ENCODE data around the gene SYPL1. TPM values are rescaled to one million over a fixed set of nuclear protein-coding genes. Genes with fewer than 3 reads are reported as not detected.

Gene SYPL1
- total RNA-seq (10 to 100 TPM; 56.8 to 58.4 TPM), polyA plus RNA-seq (10 to 100 TPM; 67.5 to 78.4 (median 68.8) TPM), total RNA-seq (16.4 to 36.2 (median 25.4) reads per million in 6 experiments)

DNA sequence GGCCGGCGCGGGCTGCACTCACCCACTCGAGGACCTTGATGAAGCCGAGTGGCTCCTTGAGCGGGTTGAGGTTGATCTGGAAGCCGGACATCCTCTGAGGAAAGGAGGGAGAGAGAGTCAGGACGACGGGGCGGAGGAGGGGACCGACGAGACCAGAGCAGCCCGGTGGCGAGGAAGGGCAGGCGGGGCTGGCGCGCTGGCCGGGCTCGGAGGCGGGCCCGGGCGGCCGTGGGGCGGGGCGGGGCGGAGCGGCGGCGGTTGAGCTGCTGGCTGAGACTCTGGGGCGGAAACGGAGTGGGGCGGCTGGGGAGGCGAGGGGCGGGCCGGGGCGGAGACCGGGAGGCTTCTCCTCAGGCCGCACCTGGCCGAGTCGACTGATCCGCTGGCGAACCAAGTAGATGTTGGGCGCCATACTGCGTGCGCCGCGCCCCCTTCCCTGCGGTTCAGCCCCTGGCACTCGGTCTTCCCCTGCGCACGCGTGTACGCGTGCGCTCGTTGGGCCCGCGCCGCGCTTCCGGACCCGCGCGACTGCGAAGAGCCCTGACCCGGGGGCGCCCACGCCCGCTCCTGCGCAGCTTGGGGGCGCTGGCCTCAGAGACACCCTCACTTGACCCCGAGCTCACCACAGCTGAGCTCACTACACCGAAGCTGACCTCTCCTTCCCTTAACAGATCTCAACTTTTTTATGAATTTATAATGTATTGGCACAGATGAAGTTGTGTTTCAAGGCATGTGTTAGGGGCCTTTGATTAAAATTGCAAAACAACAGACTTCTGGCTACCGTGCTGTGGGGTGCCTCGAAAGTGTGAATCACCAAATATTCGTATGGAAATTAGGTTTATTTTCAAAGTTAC is at the start of gene SYPL1:
Gene SYPL1, minus strand, starts transcription at position 195 of the 854 bp plus-strand sequence. Its CDS starts 104 bp downstream, at position 91.
- POLR2A ChIA-PET: interaction anchor here (0.5 to 8.5 kb wide), 29 partner anchors 9 to 1563 kb away, joined by 3 to 149 read pairs (median 5); partner anchors contain the start of genes HBP1, KMT2E, NAMPT and RINT1
- Mint-ChIP-seq H3K4me1 (peaks cover 43 to 80% (median 73%) of the 10 kb centered on the region in 4 donors), H3K36me3 (peaks cover 0 to 8% (median 0%) of the 10 kb centered on the region in 3 donors), H3K4me3 (peak within 1 kb of the TSS; percentile 84 to 94 (median 90)), H3K27ac (peak within 1 kb of the TSS; percentile 94 to 99 (median 98)), H3K27me3 (no peaks in the 10 kb centered on the region), H3K9me3 (no peaks in the 10 kb centered on the region)
- DNase-seq: peak; percentile 87 to 97 (median 92)
- ATAC-seq: peak; percentile 87

GRCh38 chr7:106155027-106155426 is 42.9 kb upstream of the SYPL1 start:
- ATAC-seq (no peak), DNase-seq (no peak)
- H3K4me1 Mint-ChIP-seq: peaks cover 2 to 10% (median 6%) of the 10 kb centered on the region in 4 donors
- peaks cover 7 to 24% (median 16%) of the 10 kb centered on the region in 5 donors for H3K27me3 Mint-ChIP-seq
- H3K27ac Mint-ChIP-seq: no peak overlapping the region
- no peaks in the 10 kb centered on the region for H3K9me3 Mint-ChIP-seq
- H3K36me3 Mint-ChIP-seq: no peaks in the 10 kb centered on the region
- POLR2A ChIA-PET: interaction anchor here (3.8 kb wide), 1 partner anchor 98 kb away, joined by 28 read pairs; no protein-coding TSS in a partner anchor
- no peak overlapping the region for H3K4me3 Mint-ChIP-seq

DNA sequence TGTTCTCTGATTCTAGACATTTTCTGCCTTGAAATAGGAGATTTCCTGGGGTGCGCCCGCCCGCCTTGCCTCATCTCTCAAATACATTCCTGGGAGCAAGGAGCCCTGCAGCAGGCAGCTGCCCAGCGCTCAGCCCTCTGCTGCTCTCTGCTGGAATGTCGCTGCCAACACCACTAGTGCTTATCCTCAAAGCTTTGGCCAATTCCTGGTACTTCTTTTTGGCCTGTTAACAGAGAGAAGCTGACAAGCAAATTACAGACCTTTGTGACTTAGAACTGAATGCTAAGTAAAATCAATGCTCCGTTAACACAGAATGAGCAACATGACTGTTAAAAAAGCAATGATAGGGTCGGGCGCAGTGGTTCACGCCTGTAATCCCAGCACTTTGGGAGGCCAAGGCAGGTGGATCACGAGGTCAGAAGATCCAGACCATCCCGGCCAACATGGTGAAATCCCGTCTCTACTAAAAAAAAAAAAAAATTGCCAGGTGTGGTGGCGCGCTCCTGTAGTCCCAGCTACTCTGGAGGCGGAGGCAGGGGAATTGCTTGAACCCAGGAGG is 41.9 kb upstream of the SYPL1 start:
- POLR2A ChIA-PET: interaction anchor here (0.6 to 3.8 kb wide), 8 partner anchors 15 to 484 kb away, joined by 3 to 28 read pairs (median 4); partner anchors contain the start of gene SYPL1
- peaks cover 7 to 22% (median 15%) of the 10 kb centered on the region in 5 donors for H3K27me3 Mint-ChIP-seq
- no peaks in the 10 kb centered on the region for H3K9me3 Mint-ChIP-seq
- H3K4me3 Mint-ChIP-seq: peak overlapping the region in 9 of 10 donors; percentile 4 to 68 (median 54)
- DNase-seq (peak; percentile 58 to 85 (median 72)), ATAC-seq (peak; percentile 90 to 98)
- peaks cover 2 to 10% (median 6%) of the 10 kb centered on the region in 4 donors for H3K4me1 Mint-ChIP-seq
- H3K27ac Mint-ChIP-seq: peak overlapping the region in 2 of 10 donors; percentile 24 to 73
- H3K36me3 Mint-ChIP-seq: no peaks in the 10 kb centered on the region

GRCh38 chr7:106152313-106152665 is 40.2 kb upstream of the SYPL1 start:
- no peak overlapping the region for H3K27ac Mint-ChIP-seq
- H3K4me1 Mint-ChIP-seq: peaks cover 4 to 10% (median 6%) of the 10 kb centered on the region in 4 donors
- H3K4me3 Mint-ChIP-seq: no peak overlapping the region
- DNase-seq: no peak
- no peaks in the 10 kb centered on the region for H3K36me3 Mint-ChIP-seq
- POLR2A ChIA-PET: interaction anchor here (3.8 kb wide), 1 partner anchor 95 kb away, joined by 28 read pairs; no protein-coding TSS in a partner anchor
- peaks cover 6 to 18% (median 11%) of the 10 kb centered on the region in 5 donors for H3K27me3 Mint-ChIP-seq
- H3K9me3 Mint-ChIP-seq: no peaks in the 10 kb centered on the region
- ATAC-seq: no peak

DNA sequence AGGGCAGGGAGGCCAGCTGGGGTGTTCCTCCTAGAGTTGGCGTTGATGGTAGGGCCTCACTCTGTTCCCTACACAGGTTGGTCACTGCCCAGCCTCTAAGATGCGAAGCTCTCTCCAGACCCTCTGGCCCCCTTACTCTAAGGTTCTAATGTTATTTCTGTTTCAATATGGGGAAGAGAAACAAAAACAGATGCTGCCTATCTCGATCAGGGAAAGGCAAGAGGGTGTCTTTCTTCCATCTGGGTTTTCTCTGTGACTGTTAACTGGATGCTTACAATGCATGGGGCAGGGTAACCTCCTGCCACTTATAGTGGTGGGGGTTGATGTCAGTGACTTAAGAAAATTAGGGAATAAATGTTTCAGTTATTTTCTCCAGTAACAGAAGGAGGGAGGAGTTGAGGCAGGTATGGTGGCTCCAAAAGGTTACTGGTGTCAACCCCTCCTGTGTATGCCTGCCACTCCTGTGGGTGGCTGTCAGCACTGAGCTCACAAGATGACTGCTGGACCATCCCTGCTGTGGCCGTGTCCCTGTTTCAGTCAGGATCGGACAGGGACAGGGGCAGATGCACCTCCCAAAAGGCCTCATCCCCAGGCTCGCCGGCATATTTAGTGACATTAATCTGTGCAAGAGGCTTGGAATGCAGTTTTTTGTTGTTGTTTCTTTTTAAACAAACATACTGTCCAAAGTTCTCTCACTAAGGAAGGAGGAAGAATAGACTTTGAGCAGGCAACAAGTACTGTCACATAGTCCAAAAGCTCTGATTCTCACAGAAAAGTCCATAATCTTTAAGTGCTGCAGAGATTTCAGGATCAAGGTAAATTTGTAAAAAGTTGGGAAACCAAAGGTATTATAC is 39.6 kb upstream of the SYPL1 start:
- Mint-ChIP-seq H3K4me1 (peaks cover 4 to 10% (median 6%) of the 10 kb centered on the region in 4 donors), H3K4me3 (no peak overlapping the region), H3K36me3 (no peaks in the 10 kb centered on the region), H3K27ac (no peak overlapping the region), H3K9me3 (no peaks in the 10 kb centered on the region), H3K27me3 (peaks cover 4 to 12% (median 10%) of the 10 kb centered on the region in 5 donors)
- POLR2A ChIA-PET: interaction anchor here (1.6 to 3.8 kb wide), 2 partner anchors 93 to 94 kb away, joined by 4 to 28 read pairs; no protein-coding TSS in a partner anchor
- no peak for ATAC-seq
- no peak for DNase-seq

- POLR2A ChIA-PET: interaction anchor here (0.6 kb wide), 1 partner anchor 51 kb away, joined by 4 read pairs; no protein-coding TSS in a partner anchor
- Mint-ChIP-seq H3K4me1 (peaks cover 0 to 2% (median 0%) of the 10 kb centered on the region in 4 donors), H3K36me3 (no peaks in the 10 kb centered on the region), H3K27ac (no peak overlapping the region), H3K27me3 (no peaks in the 10 kb centered on the region), H3K4me3 (no peak overlapping the region), H3K9me3 (no peaks in the 10 kb centered on the region)
- DNase-seq: no peak
- ATAC-seq: no peak
Observed at GRCh38 chr7:106143711-106144337, 31.7 kb upstream of the SYPL1 start.

- no peak overlapping the region for H3K4me3 Mint-ChIP-seq
- H3K27ac Mint-ChIP-seq: no peak overlapping the region
- ATAC-seq: no peak
- no peaks in the 10 kb centered on the region for H3K9me3 Mint-ChIP-seq
- POLR2A ChIA-PET: no interaction called here
- no peak for DNase-seq
- H3K27me3 Mint-ChIP-seq: no peaks in the 10 kb centered on the region
- no peaks in the 10 kb centered on the region for H3K4me1 Mint-ChIP-seq
- H3K36me3 Mint-ChIP-seq: no peaks in the 10 kb centered on the region
Observed at GRCh38 chr7:106142136-106142535, 30.0 kb upstream of the SYPL1 start.

DNA sequence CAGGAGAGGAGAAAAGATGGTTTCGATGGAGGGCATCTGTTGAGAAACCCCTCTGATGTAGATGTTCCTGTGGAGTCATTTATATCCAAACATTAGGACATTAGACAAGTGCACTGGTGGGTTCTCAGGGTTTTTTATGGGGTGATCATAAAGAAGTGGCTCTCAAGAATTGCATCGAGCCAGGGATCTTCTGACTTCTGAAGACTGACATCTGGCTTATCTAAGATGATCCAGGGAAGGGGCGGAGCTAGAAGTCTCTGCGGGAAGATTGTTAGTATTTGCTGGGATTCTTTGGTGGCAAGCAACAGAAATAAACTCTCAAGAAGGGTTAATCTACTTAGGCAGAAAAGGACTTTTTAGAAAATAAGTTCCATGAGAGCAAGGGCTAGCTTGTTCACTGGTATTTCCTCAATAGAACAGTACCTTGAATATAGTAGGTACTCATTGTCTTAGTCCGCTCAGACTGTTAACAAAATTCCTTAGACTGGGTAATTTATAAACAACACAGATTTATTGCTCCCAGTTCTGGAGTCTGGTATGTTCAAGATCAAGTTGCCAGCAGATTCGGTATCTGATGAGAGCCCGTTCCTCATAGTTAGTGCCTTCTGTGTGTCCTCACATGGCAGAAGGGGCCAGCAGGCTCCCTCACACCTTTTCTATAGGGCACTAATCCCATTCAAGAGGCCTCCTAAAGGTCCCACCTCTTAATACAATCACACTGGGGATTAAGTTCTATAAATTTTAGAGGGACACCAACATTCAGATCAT is 28.5 kb upstream of the SYPL1 start:
- Mint-ChIP-seq H3K9me3 (no peaks in the 10 kb centered on the region), H3K27ac (peak overlapping the region in 3 of 10 donors; percentile 11 to 37 (median 12)), H3K36me3 (no peaks in the 10 kb centered on the region), H3K27me3 (no peaks in the 10 kb centered on the region), H3K4me3 (no peak overlapping the region), H3K4me1 (no peaks in the 10 kb centered on the region)
- ATAC-seq (no peak), DNase-seq (no peak)
- POLR2A ChIA-PET: no interaction called here

DNA sequence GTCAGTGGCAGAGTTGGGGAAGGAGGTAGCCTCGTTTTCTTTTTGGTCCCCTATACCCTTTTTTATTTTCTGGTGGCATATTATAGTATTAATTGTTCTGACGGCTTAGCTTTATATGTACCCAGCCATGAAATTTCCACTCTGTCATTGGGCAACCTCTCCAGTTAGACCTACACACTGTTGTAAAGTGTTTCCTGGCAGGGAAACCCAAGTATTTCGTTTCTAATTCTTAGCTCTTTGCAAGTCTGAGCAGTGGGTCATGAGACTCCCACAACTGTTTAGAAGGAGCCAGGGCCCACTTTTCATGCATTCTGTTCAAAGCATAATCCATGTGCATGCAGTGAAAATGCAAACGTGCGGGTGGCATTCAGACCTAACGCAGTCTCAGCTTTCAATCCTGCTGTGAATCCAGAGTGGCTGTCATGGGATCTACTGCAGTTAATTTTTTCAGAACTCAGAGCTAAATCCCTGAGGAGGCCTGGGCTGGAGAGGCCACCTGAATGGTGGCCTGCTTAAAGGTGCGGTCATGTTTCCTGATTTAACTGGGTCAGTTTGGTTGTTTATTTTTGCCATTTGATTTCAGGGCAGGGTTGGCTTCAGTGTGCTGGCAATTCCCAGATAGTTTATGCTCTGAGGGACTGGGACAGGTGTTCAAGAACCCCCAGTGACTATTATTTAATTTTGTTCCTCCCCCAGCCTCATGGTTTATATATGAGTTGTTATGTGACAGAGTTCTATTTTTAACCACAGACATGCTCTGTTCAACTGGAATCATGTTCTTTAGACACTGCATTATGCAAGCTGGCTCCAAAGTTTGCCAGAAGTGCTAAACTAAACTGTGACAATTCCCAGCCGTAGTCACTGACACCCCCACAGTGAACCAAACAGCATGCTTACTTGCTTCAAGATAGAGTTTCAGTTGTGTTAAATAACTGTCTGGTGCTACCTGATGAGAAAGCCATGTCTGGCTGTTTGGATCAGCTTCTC is 27.4 kb upstream of the SYPL1 start:
- H3K4me1 Mint-ChIP-seq: no peaks in the 10 kb centered on the region
- no peaks in the 10 kb centered on the region for H3K9me3 Mint-ChIP-seq
- no peak overlapping the region for H3K27ac Mint-ChIP-seq
- no peaks in the 10 kb centered on the region for H3K36me3 Mint-ChIP-seq
- POLR2A ChIA-PET: interaction anchor here (0.6 kb wide), 1 partner anchor 15 kb away, joined by 3 read pairs; no protein-coding TSS in a partner anchor
- H3K27me3 Mint-ChIP-seq: no peaks in the 10 kb centered on the region
- ATAC-seq (no peak), DNase-seq (no peak)
- H3K4me3 Mint-ChIP-seq: no peak overlapping the region

- no peak for DNase-seq
- H3K4me3 Mint-ChIP-seq: no peak overlapping the region
- no peak overlapping the region for H3K27ac Mint-ChIP-seq
- no peaks in the 10 kb centered on the region for H3K27me3 Mint-ChIP-seq
- no peaks in the 10 kb centered on the region for H3K9me3 Mint-ChIP-seq
- no peaks in the 10 kb centered on the region for H3K36me3 Mint-ChIP-seq
- no peaks in the 10 kb centered on the region for H3K4me1 Mint-ChIP-seq
- no peak for ATAC-seq
- POLR2A ChIA-PET: interaction anchor here (0.6 kb wide), 1 partner anchor 15 kb away, joined by 3 read pairs; no protein-coding TSS in a partner anchor
Observed at GRCh38 chr7:106138776-106139175, 26.7 kb upstream of the SYPL1 start.
